ENCODE data around the gene RNU7-1.
"Not testable (repeated sequence)": the region's sequence is repeated elsewhere in the genome, so short reads cannot be mapped to it uniquely, and the experiment has no call there.

RNU7-1 gene

GRCh38 chr12:6943722-6944380, at the start of gene RNU7-1, which contains the start of gene C12orf57:
RNU7-1 (plus strand) TSS chr12:6943816.
C12orf57 (plus strand) TSS chr12:6944022; CDS start chr12:6944122, 100 bp downstream.
- peak; percentile 95 for DNase-seq

DNA sequence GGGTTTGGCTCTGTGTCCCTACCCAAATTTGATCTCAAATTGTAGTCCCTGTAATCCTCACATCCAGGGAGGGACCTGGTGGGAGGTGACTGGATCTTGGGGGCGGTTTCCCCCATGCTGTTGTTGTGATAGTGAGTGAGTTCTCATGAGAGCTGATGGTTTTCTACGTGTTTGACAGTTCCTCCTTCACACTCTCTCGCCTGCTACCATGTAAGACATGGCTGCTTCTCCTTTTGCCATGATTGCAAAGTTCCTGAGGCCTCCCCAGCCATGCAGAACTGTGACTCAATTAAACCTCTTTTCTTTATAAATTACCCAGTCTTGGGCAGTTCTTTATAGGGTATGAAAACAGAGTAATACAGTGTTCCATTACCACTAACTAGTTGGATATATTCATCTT, 49.3 kb upstream of the RNU7-1 start:
- no peak for DNase-seq

DNA sequence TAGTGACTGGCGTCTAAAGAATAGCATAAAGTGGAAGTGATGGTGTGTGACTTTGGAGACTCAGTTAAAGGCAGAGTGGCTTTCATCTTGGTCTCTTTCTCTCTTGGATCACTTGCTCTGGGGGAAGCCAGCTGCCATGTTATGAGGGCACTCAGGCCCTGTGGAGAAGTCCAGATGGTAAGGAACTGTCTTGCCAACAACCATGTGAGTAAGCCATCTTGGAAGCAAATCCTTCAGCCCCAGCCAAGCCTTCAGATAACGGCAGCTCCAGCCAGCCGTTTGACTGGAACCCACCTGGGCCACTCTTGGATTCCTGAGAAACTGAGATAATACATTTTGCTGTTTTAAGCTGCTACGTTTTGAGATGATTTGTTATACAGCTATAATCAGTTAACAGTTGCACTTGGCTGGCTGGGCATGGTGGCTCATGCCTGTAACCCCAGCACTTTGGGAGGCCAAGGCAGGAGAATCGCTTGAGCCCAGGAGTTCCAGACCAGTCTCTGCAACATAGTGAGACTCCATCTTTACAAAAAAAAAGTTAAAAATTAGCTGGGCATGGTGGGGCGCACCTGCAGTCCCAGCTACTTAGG, 46.7 kb upstream of the RNU7-1 start:
- no peak for DNase-seq

GRCh38 chr12:6899427-6899826, 44.2 kb upstream of the RNU7-1 start:
- no peak for DNase-seq

GRCh38 chr12:6899837-6900519, 43.6 kb upstream of the RNU7-1 start:
- DNase-seq, result no peak

DNA sequence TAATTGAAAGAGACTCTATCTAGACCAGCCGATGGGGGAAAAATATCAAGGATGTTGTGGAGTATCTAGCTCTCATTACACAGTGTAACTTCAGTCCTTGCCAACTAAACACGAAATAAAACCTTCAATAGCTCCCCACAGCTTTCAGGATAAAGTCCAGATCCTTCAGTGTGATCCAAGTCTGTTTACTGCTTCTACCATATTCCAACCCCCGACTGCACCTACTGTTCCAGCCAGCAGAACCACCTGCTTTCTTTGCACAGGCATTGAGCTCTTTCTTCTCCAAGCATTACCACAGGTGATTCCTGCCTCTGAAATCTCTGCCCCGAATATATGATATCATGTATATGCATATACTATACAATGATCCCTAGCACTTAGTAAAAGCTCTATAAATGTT, 41.2 kb upstream of the RNU7-1 start:
- no peak for DNase-seq

- no peak for DNase-seq
These were observed 39.9 kb upstream of the RNU7-1 start for GRCh38 chr12:6903722-6904121.

GRCh38 chr12:6904280-6905276, 39.0 kb upstream of the RNU7-1 start, which contains the start of gene LRRC23:
LRRC23 (plus strand) TSS chr12:6904822; CDS start chr12:6905634, 812 bp downstream.
- DNase-seq, result peak; percentile 96

- DNase-seq, result no peak
These were observed 38.1 kb upstream of the RNU7-1 start for GRCh38 chr12:6905414-6906040.

GRCh38 chr12:6908141-6908540, 35.5 kb upstream of the RNU7-1 start:
- DNase-seq, result not testable (repeated sequence)

- DNase-seq, result no peak
These were observed 34.0 kb upstream of the RNU7-1 start for GRCh38 chr12:6909421-6910145.

DNA sequence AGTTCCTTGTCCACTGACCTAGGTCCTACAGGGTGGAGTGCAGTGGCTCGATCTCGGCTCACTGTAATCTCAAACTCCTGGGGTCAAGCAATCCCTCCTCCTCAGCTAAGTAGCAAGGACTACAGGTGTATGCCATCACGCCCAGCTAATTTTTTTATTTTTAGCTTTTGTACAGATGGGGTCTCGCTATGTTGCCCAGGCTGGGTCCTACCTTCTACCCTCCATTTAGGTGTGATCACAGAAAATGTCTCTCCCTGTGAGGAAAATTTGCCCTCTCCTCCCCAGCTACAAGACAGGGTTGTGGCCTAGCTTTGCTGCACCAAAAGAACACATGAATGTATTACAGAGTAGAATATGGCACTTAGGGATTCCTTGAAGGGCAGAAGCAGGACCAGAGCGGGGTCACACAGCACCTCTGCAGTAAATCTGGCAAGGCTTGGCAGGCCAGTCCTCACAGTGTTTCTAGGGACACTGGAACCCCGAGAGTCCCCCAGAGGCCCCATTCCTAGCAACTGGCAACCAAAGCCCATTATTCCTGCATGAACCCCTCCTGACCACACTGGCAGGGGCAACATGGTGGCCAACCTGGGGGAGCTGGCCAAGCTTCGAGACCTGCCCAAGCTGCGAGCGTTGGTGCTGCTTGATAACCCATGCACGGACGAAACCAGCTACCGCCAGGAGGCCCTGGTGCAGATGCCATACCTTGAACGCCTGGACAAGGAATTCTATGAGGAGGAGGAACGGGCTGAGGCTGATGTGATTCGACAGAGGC, 31.3 kb upstream of the RNU7-1 start:
- DNase-seq, result no peak

- DNase-seq, result peak; percentile 65
These were observed 29.2 kb upstream of the RNU7-1 start, which contains the start of gene ENO2 for GRCh38 chr12:6914246-6914946. ENO2 (plus strand) TSS chr12:6914580; CDS start chr12:6915833, 1,253 bp downstream.

GRCh38 chr12:6914947-6915788, 28.4 kb upstream of the RNU7-1 start:
- no peak for DNase-seq

DNA sequence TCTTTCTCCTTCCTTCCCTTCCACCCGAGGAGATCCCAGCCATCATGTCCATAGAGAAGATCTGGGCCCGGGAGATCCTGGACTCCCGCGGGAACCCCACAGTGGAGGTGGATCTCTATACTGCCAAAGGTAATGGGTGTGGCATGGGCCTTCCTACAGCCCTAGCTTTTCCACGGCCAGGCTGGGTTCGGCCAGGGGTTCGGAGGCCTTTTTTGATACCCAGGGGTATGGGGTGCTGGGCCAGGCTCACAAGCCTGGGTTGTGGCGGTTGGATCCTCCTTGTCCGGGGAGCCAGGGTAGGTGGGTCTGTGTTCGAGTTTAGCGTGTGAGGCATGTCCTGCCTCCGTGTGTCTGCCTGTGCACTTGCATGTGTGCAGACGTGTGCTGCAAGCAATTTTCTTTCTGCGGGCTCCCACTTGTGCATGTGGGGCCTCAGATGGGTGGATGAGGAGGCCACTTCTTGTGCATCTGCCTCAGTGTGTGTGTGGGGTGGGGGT, 27.8 kb upstream of the RNU7-1 start:
- DNase-seq, result no peak

- DNase-seq, result no peak
These were observed 27.0 kb upstream of the RNU7-1 start for GRCh38 chr12:6916426-6917200.

- DNase-seq, result no peak
These were observed 26.0 kb upstream of the RNU7-1 start for GRCh38 chr12:6917491-6918231.

Measured in kidney glomerular epithelial cell (primary cell).